HG03064 (cell line): ENCODE data around the gene FBLN7.

Experiments used
- ATAC-seq: cut with Tn5 transposase; IDR thresholded peaks from one replicate; pipeline ENCODE4 v1.9.1; 2021; ENCODE audit warnings: low read depth; ENCODE audit not compliant: unreplicated experiment

FBLN7 gene

GRCh38 chr2:112155331-112156151 is 17.4 kb downstream of the FBLN7 start:
- ATAC-seq, result no peak

DNA sequence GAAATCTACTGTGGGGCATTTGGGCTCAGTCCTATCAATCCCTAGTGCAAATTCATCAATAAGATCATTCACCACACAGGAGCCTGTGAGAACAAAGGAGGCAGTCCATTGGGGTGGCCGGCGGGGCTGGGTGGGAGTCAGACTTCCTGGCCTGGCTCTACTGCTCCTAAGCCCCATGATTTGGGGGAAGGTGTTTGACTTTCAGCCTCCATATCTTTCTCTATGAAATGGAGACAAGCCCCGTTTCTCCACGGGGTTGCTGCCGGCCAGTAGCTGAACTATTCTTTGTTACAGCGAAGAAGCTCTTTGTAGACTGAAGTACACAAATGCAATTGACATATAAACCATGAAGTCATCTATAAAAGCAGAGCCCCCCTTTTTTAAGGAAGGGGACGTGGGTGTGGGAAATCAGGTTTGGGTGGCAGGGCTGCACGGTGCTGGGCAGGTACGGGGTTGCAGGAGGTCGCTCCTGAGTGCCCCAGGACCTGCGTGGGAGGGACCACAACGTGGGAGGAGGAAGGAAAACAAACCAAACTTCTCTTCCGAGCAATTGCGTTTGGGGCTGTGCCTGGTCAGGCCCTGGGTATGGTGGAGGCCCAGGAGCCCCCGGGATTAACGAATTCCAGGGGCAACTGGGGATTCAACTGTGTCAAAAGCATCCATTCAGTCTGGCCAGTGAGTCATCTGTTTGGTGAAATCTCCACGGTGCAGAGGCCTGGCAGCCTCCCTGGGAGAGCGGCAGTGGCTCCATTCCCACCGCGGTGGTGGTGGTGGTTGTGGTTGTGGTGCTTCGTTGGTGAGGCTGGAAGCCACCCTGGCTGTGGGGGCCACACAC is 18.2 kb downstream of the FBLN7 start:
- ATAC-seq, result no peak

DNA sequence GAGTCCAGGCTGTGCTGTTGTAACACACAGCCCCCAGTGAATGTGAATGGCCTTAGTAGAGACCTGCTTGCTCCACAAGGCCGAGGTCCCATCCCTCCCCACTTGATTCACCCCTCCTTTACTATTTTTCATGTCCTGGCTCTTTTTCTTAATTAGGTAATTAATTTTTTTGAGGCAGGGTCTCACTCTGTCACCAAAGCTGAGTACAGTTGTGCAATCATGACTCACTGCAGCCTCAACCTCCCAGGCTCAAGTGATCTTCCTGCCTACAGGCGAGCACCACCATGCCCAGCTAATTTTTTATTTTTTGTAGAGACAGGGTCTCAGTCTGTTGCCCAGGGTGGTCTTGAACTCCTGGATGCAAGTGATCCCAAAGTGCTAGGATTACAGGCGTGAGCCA is 19.3 kb downstream of the FBLN7 start:
- ATAC-seq, result no peak

DNA sequence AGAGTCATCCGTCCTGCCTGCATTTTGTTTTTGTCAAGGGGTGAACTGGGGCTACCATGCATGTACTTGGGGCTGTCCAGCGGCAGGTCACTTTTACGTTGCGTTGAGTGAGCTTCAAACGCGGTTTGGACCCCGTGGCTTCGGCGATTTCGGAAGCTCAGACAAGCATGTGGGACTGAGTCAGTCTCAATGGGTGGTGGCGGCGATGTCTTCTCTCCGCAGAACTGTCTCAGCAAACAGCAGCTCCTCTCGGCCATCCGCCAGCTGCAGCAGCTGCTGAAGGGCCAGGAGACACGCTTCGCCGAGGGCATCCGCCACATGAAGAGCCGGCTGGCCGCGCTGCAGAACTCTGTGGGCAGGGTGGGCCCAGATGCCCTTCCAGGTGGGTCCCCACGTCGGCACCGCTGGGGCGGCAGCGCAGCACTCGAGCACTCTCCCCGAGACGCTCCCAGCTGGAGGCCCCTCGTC is 21.3 kb downstream of the FBLN7 start:
- no peak for ATAC-seq

DNA sequence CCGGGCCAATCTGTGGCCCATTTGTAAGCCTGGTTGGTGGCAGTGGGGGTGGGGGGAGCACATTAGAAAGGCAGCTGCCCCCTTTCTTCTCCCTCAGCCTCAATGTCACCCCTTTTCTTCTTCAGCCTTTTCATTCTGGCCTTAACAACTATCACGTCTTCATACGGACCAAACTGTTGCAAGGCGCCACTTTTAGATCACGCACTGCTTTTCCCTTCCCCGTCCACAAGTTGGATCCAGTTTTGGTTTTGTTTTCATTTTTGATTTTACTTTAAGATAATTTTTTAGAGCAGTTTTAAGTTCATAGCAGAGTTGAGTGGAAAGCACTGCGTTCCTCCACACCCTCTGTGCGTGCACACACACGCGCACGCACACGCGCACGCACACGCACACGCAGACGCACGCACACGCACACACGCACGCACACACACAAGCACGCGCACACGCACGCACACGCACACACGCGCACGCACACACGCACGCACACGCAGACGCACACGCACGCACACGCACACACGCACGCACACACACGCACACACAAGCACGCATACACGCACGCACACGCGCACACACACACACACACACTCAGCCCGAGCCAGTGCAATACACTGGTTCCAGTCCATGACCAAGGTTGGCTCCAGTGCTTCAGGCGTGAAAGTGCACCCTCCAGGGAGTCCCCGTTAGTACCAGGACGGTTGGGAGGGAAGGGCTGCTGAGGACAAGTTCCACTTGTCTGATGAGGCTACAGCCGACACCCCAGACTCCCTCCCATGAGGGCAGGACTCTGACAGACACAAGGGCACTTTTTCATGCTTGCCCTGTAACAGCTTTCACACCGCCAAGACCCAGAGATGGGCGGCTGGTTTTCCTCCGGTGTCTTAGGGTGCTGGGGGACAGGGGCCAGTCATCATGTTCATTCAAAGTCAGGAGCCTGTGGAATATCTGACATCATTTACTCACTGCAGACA is 22.4 kb downstream of the FBLN7 start:
- no peak for ATAC-seq

DNA sequence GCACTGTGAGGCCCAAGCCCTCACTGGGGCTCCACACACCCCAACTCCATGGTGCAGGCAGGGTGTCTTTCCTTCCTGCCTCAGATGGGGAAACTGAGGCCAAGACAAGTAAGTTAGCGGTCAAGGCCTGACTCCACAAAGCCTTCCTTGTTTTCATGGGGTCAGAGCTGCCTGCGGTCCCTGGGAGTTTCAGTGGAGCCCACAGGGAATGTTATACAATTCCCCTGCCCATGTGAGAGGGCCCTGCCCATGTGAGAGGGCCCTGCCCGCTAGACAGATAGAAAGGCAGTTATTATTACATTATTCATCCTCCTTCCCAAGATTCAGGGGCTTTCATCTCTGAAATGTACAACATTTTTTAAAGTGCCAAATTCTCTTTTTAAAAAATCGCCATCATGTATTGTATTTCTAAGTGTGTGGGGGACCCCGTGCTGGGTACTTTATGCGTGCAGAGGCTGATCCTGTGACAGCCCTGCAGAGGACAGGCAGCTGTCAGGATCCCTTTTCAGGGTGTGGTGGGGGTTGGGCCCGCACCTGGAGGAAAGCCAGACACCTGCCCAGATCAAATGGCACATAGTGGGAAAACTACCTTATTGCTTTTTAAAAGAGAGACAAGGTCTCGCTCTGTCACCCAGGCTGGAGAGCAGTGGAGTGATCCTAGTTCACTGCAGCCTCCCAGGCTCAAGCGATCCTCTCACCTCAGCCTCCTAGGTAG is 23.4 kb downstream of the FBLN7 start:
- no peak for ATAC-seq

GRCh38 chr2:112162341-112162740 is 24.2 kb downstream of the FBLN7 start:
- ATAC-seq, result no peak

DNA sequence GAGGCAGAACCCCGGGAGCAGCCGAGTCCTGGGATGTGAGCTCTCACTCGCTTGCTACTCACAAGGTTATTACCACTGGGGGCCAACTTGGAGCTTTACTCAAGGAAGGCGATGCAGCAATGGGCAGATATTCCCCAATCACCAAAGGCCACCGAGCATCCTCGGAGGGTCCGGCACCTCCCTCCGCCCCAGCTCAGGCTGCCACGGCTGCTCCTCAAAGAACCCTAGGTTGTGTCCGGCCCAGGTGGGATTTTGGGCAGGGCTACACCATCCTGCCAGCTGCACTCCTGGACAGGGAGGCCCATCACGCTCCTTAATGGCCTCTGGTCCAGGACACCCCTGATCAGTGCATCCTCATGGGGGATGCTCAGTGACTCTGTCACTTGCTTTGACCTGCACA is 24.8 kb downstream of the FBLN7 start:
- ATAC-seq, result no peak

DNA sequence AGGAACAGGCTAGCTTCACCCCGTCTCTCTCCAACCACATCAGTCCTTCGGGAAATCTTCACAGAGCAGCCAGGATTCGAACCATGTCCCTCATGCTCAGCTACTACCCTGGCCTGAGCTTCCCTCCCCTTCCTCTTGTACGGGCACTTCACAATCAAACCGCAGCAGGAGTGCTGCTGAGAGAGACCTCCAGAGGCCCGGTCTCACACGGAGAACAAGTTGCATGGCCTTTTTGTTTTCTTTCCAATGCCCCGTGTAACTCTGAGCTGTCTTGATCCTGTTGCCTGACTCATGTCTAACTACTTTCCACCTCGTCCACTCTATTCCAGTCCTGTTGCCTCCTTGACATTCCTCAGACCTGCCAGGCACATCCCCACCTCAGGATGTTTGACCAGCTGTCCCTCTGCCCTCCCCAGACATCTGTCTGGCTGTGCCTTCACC is 25.4 kb downstream of the FBLN7 start:
- no peak for ATAC-seq

GRCh38 chr2:112164876-112165275 is 26.7 kb downstream of the FBLN7 start:
- no peak for ATAC-seq

DNA sequence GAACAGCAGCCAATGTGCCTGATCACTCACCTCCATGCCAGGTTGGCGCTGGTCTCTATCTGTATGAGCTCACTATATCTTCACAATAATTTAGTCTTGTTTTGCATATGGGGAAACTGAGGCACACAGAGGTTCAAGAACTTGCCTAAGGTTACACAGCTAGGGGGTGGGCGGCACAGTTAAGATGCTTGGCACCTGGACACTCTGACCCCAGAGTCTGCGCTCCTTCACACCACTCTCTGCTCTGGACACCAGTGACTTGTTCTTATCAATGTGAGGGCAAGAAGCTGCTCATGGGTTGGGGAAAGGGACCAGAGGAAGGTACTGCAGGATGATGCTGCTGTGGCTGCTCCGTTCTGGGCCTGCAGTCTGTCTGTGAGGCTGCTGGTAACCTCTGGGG is 27.1 kb downstream of the FBLN7 start:
- no peak for ATAC-seq

DNA sequence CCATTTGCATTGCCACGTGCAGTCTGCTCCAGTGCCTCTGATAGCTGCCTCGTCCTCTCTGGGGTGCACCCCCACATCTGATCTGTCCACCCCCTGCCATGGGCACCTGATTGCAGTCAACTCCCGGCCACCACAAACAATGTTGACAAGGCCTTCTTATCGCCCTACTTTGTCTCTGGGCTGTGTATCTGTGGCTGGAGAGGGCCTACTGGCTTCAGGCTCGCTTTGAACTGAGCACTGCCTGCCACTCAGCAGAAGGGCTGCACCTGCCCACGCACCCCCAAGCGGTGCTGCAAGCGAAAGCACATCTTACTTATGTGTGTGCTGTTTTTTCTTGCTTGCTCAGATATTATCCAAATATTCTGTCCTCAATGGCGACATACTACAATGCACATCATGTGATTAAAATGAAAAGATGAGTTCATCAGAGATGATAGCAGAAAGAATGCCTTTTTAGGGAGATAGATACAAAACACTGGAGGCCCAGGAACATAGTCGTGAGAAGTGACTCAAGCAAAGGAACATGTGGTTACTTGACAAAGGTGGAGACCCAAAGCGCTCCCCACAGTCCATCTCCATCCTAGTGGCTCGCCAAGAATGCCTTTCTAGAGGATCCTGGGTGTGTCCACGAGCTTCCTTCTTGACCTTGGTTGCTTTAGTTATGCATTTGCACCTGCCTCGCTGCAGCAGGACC is 28.8 kb downstream of the FBLN7 start:
- no peak for ATAC-seq

DNA sequence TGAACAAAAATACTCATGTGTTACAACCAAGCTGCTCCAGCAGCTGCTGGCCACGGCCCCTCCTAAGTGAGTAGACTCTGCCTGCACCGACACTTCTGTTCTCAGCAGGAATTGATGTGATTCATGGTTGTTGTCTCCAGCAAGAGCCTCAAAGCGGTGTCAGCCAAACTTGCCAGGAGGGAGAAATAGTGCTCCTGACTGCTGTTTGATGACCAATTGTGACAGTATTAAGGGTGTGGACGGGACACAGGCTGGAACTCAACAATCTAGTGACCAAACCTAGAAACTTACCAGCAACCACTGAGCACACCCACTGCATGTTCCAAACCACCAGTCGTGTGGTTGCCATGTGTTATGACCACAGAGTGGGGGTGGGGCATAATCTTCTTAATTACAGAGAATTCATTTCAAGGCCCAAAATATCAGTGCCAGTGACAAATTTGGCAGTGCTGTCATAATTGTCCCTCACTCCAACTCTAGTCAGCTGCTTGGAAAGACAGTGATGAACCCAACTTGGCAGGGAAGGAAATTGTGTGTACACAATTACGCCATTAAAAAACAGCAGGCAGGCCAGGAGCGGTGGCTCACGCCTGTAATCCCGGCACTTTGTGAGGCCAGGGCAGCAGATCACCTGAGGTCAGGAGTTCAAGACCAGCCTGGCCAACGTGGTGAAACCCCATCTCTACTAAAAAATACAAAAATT is 30.4 kb downstream of the FBLN7 start:
- no peak for ATAC-seq

DNA sequence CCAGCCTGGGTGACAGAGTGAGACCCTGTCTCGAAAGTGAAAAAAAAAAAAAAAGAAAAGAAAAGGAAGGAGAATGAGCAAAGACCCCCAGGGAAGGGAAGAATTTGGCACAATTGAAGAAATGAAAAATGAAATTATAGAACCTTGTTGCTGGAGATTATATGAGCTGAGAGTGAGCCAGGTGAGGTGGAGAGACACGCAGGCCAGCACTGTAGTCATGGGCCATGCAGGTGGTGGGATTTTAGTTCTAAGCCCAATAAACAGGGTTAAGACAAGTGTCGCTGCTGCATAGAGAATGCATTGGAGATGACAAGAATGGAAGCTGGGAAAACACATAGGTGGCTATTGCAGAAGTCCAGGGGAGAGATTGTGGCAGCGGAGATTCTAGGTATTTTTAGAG is 32.3 kb downstream of the FBLN7 start:
- ATAC-seq, result no peak

GRCh38 chr2:112173646-112174319 is 35.6 kb downstream of the FBLN7 start:
- no peak for ATAC-seq

DNA sequence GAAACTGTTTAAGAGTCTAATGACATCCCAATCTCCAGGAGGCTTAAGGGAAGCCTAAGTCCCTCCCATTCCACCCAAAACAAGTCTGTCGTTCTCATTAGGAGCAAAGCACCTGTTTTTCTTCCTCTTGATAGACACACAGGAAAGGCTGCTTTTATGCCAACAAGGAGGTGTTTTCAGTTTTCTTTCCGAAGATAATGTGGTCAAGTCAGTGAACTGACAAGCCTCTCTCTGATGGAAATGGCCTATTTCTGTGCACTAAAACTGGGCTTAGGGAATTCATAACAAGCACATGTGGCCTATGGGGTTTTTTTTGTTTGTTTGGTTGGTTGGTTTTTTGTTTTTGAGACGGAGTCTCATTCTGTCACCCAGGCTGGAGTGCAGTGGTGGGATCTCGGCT is 36.2 kb downstream of the FBLN7 start:
- no peak for ATAC-seq

GRCh38 chr2:112175333-112175732 is 37.1 kb downstream of the FBLN7 start:
- no peak for ATAC-seq

- no peak for ATAC-seq
Measured at GRCh38 chr2:112175958-112176573, 37.9 kb downstream of the FBLN7 start.
